HepG2 (cell line): Measurements from ENCODE around the gene CCT5. TPM values are rescaled to one million over a fixed set of nuclear protein-coding genes. Genes with fewer than 3 reads are reported as not detected.

ENCODE experiments used
- ATAC-seq: fragments of 200-7000 bp; cut with Tn5 transposase; 3 replicates; pipeline ENCODE4 v1.9.1; 2020; ENCODE audit warnings: mild to moderate bottlenecking, moderate library complexity
- BruUV-seq: library from RNA; stranded (reverse); fragments of 400-500 nt; replicated peaks from 2 replicates; lab custom pipeline; 2021; lab: Mats Ljungman, UMichigan
- CTCF ChIA-PET: fragments of 300-600 bp; formaldehyde crosslinking; extraction: SDS; loops from one replicate; lab custom pipeline; 2021; ENCODE audit warnings: low total read pairs, inconsistent platforms, low intra/inter-chr PET ratio; lab: Yijun Ruan, JAX
- POLR2A ChIA-PET: fragments of 350-600 bp; sonication (Branson Sonifier 250); formaldehyde crosslinking; loops from one replicate; lab custom pipeline; 2020; ENCODE audit warnings: antibody characterized with exemption, inconsistent platforms; lab: Yijun Ruan, JAX
- DNase-seq: peaks from one replicate; pipeline ENCODE4 v3.0.0-alpha.2; 2015; ENCODE audit warnings: low spot score
- FAIRE-seq: peaks from 3 replicates; lab custom pipeline; 2011; peaks lifted over from hg19 to GRCh38; lab: Jason Lieb, UNC
- H2AFZ ChIP-seq: one replicate; pipeline ENCODE4 v1.6.1; 2011; ENCODE audit warnings: low read length, inconsistent platforms
- H3K27ac ChIP-seq: fragments of 300-600 bp; 3 replicates; pipeline ENCODE4 v1.8.0; 2011; ENCODE audit warnings: mixed run types, mild to moderate bottlenecking, mixed read lengths, low read length, inconsistent platforms; ENCODE audit not compliant: insufficient read depth; ENCODE audit errors: extremely low read length
- H3K27me3 ChIP-seq, 2 experiments: fragments of 200-600 bp in 1 of 2; 2 replicates in 1 of 2; 3 replicates in 1 of 2; pipeline versions ENCODE4 v1.6.0 to v1.8.0; 2011; ENCODE audit warnings: low read length in 2 of 2, mild to moderate bottlenecking in 2 of 2, moderate library complexity in 2 of 2, inconsistent platforms in 1 of 2; ENCODE audit not compliant: insufficient read depth in 2 of 2, control insufficient read depth in 1 of 2
- H3K36me3 ChIP-seq, 2 experiments: fragments of 200-600 bp in 1 of 2; replicated peaks in 1 of 2; 2 replicates in 1 of 2; 3 replicates in 1 of 2; pipeline versions ENCODE4 v1.5.1 to v1.8.0; 2011; ENCODE audit warnings: low read length in 2 of 2, inconsistent platforms in 1 of 2; ENCODE audit not compliant: insufficient read depth in 2 of 2, control insufficient read depth in 1 of 2
- H3K4me1 ChIP-seq: 2 replicates; pipeline ENCODE4 v1.5.1; 2012; ENCODE audit warnings: low read length, inconsistent platforms; ENCODE audit not compliant: insufficient read depth
- H3K4me2 ChIP-seq: 2 replicates; pipeline ENCODE4 v1.6.0; 2011; ENCODE audit warnings: low read depth, low read length, inconsistent platforms
- H3K4me3 ChIP-seq, 3 experiments: fragments of 200-600 bp in 1 of 3; sonication (generic), shearing (Covaris generic) in 1 of 3; replicated peaks in 1 of 3; 2 replicates each; pipeline ENCODE4 v1.5.1; 2011 to 2016; ENCODE audit warnings: low read length in 3 of 3, inconsistent platforms in 2 of 3, low read depth in 2 of 3, mild to moderate bottlenecking in 2 of 3, control low read depth in 1 of 3, mixed read lengths in 1 of 3; ENCODE audit not compliant: insufficient read depth in 1 of 3
- H3K79me2 ChIP-seq: one replicate; pipeline ENCODE4 v1.6.1; 2011; ENCODE audit warnings: low read length, inconsistent platforms; ENCODE audit not compliant: insufficient read depth
- H3K9ac ChIP-seq: 2 replicates; pipeline ENCODE4 v1.6.0; 2011; ENCODE audit warnings: mild to moderate bottlenecking, low read depth, low read length, inconsistent platforms; ENCODE audit not compliant: insufficient read depth
- H3K9me3 ChIP-seq: 2 replicates; pipeline ENCODE4 v1.5.1; 2012; ENCODE audit warnings: mild to moderate bottlenecking, low read length
- H4K20me1 ChIP-seq: 2 replicates; pipeline ENCODE4 v1.6.0; 2011; ENCODE audit warnings: inconsistent platforms, mild to moderate bottlenecking, low read length, moderate library complexity; ENCODE audit not compliant: insufficient read depth
- FIP1L1 ChIP-seq: fragments of 200-400 bp; formaldehyde crosslinking; IDR thresholded peaks from 2 replicates; pipeline ENCODE4 v1.6.1; 2018; ENCODE audit warnings: low read depth, mild to moderate bottlenecking, low read length, moderate library complexity, borderline replicate concordance; ENCODE audit not compliant: insufficient read depth
- HDAC6 ChIP-seq: fragments of 200-600 bp; sonication (generic); IDR thresholded peaks from 2 replicates; pipeline ENCODE4 v1.7.0; 2017; ENCODE audit warnings: mild to moderate bottlenecking, antibody characterized with exemption, low read length, low read depth
- PHF21A ChIP-seq: sonication (generic); formaldehyde crosslinking; IDR thresholded peaks from 2 replicates; pipeline ENCODE4 v1.5.0; 2020; ENCODE audit warnings: mild to moderate bottlenecking, missing genetic modification reagents
- SMARCE1 ChIP-seq: fragments of 450-650 bp; IDR thresholded peaks from 2 replicates; pipeline ENCODE4 v1.6.1; 2017; ENCODE audit warnings: borderline replicate concordance
- SMC3 ChIP-seq: IDR thresholded peaks from 2 replicates; pipeline ENCODE4 v1.6.1; 2011; ENCODE audit warnings: low read length, improper control_type of control experiment
- SNAPC2 ChIP-seq: sonication (generic); formaldehyde crosslinking; IDR thresholded peaks from 2 replicates; pipeline ENCODE4 v1.8.1; 2022; ENCODE audit warnings: mild to moderate bottlenecking, missing genetic modification reagents
- TEAD3 ChIP-seq: optimal IDR thresholded peaks from 2 replicates; pipeline ENCODE3; 2016; ENCODE audit warnings: borderline replicate concordance
- ZNF230 ChIP-seq: sonication (generic); formaldehyde crosslinking; IDR thresholded peaks from 2 replicates; pipeline ENCODE4 v1.4.0; 2020; ENCODE audit warnings: mild to moderate bottlenecking, missing genetic modification reagents
- ZNF3 ChIP-seq: IDR thresholded peaks from 2 replicates; pipeline ENCODE4 v1.7.0; 2017; ENCODE audit warnings: inconsistent platforms
- WGBS: methylation state at CpG from one replicate; pipeline ENCODE4 v1.1.6; 2017; ENCODE audit warnings: low lambda C conversion rate; 5-methylcytosine and 5-hydroxymethylcytosine counted together
- in situ Hi-C: cut with HindIII; loops from 2 replicates; pipeline ENCODE4 v1.10.0; 2017; ENCODE audit warnings: low pct_unique_long_range_greater_than_20kb; ENCODE audit not compliant: extremely low pct_ligation_motif_present
- intact Hi-C: fragments of 100-400 bp; cut with micrococcal nuclease; formaldehyde crosslinking; loops from one replicate; pipeline ENCODE4 v1.10.0; 2022; ENCODE audit not compliant: unreplicated experiment
- polyA plus RNA-seq, 8 experiments: library from polyadenylated mRNA; depleted of rRNA in 3 of 8; stranded (reverse) in 7 of 8; unstranded in 1 of 8; fragments of >200 nt; fragmentation: Illumina TruSeq in 4 of 8; extraction: Trizol in 4 of 8; gene quantifications; 2 replicates each; pipeline versions ENCODE4 v1.2.1 to v1.2.3, GENCODE V29; 2011 to 2016; ENCODE audit warnings: low read depth in 4 of 8, missing spikeins in 1 of 8, mixed read lengths in 1 of 8; ENCODE audit not compliant: insufficient read depth in 1 of 8
- total RNA-seq, 5 experiments: library from RNA; depleted of rRNA; stranded (reverse); fragments of >200 nt; fragmentation: Illumina TruSeq; extraction: Trizol; gene quantifications; 2 replicates each; pipeline ENCODE4 v1.2.3, GENCODE V29; 2016; ENCODE audit warnings: low read depth in 1 of 5
- TF ChIP-seq, protein P1 (sequence below): sonication (generic); formaldehyde crosslinking; IDR thresholded peaks from 2 replicates; pipeline ENCODE4 v1.5.0; 2020; ENCODE audit warnings: mild to moderate bottlenecking, missing genetic modification reagents, moderate library complexity

Gene CCT5
- total and polyA plus RNA-seq, 2 of the 13 experiments (the other 11 are each of a cell fraction or from before 2014, with no cell fraction given): 319 to 708 TPM

DNA sequence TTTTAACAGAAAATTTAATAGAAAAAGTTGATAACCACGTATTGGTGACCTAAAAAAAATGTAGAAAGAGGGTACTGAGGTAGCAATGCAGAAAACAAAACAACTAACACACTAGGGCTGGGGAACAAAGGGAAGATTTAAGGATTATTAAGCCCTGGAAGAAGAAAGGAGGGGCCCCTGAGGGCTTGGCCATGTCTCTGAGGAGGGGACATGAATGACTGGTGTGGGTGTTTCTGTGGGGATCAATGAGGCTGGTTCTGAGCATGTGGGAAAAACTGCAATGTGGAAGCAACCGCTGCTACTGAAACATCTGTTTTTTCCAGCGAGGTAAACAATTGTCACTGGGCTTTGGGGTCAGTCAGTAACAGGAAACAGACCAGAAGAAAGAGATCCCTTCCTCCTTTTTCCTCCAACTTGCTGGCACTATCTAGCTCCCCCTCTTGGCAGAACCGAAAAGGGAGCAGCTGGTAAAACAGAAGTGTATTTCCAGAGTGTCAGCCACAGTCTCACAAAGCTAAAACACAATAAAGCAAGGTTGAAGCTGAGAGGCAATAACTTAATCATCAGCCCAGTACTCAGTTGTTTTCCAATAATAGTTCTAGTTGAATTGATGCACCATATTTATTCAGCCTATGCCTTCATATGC, 48.7 kb upstream of the CCT5 start:
- FAIRE-seq (no peak), DNase-seq (no peak), ATAC-seq (no peak)
- no peaks in the 10 kb centered on the region for H4K20me1 ChIP-seq
- H3K27me3 ChIP-seq: no peaks in the 10 kb centered on the region
- no peaks in the 10 kb centered on the region for H3K79me2 ChIP-seq
- H3K36me3 ChIP-seq: no peaks in the 10 kb centered on the region
- intact Hi-C loops (no loop called here), in situ Hi-C loops (no loop called here)
- ChIA-PET CTCF (no interaction called here), POLR2A (no interaction called here)
- H3K9me3 ChIP-seq: peaks cover 7% of the 10 kb centered on the region
- H2AFZ ChIP-seq: no peak overlapping the region
- H3K9ac ChIP-seq: no peak overlapping the region
- no peak overlapping the region for H3K4me2 ChIP-seq
- no peak overlapping the region for H3K4me3 ChIP-seq
- TF ChIP-seq HDAC6 (no peak), ZNF230 (CRISPR knock-in tag) (no peak), PHF21A (no peak), SNAPC2 (no peak), FIP1L1 (no peak), SMC3 (0 out of 2 replicates have a peak, but pooled peaks have one; percentile 6), SMARCE1 (no peak), ZNF3 (CRISPR knock-in tag) (no peak), TEAD3 (CRISPR knock-in tag) (no peak)
- TF ChIP-seq, protein P1, sequence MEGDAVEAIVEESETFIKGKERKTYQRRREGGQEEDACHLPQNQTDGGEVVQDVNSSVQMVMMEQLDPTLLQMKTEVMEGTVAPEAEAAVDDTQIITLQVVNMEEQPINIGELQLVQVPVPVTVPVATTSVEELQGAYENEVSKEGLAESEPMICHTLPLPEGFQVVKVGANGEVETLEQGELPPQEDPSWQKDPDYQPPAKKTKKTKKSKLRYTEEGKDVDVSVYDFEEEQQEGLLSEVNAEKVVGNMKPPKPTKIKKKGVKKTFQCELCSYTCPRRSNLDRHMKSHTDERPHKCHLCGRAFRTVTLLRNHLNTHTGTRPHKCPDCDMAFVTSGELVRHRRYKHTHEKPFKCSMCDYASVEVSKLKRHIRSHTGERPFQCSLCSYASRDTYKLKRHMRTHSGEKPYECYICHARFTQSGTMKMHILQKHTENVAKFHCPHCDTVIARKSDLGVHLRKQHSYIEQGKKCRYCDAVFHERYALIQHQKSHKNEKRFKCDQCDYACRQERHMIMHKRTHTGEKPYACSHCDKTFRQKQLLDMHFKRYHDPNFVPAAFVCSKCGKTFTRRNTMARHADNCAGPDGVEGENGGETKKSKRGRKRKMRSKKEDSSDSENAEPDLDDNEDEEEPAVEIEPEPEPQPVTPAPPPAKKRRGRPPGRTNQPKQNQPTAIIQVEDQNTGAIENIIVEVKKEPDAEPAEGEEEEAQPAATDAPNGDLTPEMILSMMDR: peak; percentile 33; the same call in 1 of the 2 replicates
- 46% methylated on average over 4 of the region's 4 CpGs for WGBS
- no peaks in the 10 kb centered on the region for H3K4me1 ChIP-seq
- BruUV-seq: no TSS peak
- H3K27ac ChIP-seq: no peak overlapping the region
